Measurements from ENCODE around the gene DLG2.

The DLG2 gene

DNA sequence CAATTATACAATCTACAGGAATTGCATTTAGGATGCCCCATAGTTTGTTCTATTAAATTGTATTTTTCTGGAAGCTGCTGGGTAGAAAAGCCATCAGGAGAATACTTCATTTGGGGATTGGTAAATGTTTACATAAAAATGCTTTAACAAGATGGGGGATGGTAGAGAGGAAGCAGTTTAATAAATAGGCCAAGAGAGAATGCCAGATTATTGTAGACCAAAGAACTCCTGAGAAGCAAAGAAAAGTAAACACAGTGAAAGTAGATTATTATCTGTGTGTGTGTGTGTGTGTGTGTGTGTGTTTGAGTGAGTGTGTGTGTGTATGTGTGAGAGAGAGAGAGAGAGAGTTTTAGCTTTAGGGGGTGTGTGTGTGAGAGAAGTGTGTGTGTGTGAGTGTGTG, 1520.6 kb downstream of the DLG2 start:
- no peak for DNase-seq (ENCODE audit: low read depth)

DNA sequence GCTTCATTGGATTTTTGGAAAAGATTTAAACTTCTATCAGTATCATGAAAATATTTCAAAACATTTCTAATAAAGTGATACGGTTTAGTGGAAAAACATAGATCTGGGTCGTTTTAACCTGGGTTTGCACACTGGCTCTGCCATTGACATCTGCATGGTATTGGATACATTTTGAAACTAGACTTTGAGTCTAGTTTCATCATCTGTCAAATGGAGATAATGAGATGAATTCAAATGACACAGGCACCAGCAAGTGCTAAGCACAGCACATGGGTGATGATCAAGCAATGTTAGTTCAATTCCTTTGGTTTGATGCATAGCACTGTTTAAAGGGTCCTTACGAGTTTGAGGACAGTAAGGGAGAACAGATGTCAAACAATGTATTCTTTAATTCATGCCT, 1522.0 kb downstream of the DLG2 start:
- no peak for DNase-seq (ENCODE audit: low read depth)

DNA sequence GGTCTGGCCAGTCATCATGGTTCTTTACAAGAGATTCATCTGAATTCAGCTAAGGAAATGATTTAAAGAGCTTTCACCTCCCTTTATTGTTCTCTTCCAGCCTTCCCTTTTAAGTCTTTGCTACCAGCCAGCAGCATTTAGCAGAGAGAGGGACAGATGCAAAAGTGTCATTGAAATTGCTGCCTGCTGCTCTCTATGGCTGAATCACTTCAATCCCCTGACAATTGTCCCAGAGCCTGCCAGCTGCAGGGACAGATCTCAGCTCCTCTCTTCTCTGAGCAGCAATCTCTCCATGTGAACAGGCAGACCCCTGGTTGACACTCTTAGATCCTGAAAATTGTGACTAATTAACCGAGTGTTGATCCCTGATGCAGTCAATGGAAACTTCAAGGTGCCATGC, 1524.0 kb downstream of the DLG2 start:
- no peak for DNase-seq (ENCODE audit: low read depth)

DNA sequence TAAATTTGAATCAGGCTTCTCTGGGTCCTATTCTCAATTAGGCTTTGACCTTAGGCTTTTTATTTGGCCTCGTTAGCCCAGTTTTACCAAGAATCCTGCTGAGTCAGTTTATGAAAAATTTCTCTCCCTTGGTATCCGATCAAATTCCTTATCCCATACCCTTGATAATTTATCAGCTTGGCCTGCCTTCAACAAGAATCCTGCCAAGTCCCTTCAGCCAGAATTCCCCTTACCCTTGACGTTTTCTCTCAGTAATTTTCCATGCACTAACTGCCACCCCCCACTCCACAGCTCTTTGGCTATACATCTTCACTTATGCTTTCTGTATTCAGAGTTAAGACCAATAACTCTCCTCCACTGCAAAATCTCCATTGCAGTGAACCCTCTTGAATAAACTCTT, 1530.0 kb downstream of the DLG2 start:
- DNase-seq (ENCODE audit: low read depth) = no peak

DNA sequence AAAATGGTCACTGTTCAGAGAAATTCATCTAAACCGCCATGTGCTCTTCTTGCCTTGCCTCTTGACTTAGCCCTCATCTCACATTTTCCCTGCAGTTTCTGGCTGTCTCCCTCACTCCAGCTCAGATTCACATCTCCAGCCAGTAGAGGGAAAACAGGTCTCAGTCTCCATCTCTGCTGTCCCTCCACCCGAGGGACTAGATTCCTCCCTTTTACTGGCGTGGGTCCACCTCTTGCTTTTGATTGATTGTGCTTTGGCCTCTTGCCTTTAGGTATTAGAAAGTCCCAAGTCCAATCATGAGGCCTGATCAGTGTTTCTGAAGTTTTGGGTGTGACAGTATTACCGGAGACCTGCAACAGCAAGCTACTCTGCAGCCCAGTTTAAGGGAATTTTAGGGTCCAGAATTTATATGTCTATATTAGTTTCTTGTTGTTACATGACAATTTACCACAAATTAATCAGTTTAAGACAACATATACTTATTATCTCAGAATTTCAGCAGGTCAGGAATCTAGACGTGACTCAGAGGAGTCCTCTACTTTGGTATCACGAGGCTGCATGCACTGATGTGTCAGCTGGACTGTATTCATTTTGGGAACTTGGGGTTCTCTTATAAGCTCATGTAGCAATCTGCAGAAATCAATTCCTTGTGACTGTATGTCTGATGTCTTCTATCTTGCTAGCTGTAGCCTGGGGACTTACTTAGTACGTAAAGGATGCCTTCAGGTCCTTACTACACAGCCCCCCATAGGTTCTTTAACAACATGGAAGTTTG, 1535.7 kb downstream of the DLG2 start:
- no peak for DNase-seq (ENCODE audit: low read depth)

DNA sequence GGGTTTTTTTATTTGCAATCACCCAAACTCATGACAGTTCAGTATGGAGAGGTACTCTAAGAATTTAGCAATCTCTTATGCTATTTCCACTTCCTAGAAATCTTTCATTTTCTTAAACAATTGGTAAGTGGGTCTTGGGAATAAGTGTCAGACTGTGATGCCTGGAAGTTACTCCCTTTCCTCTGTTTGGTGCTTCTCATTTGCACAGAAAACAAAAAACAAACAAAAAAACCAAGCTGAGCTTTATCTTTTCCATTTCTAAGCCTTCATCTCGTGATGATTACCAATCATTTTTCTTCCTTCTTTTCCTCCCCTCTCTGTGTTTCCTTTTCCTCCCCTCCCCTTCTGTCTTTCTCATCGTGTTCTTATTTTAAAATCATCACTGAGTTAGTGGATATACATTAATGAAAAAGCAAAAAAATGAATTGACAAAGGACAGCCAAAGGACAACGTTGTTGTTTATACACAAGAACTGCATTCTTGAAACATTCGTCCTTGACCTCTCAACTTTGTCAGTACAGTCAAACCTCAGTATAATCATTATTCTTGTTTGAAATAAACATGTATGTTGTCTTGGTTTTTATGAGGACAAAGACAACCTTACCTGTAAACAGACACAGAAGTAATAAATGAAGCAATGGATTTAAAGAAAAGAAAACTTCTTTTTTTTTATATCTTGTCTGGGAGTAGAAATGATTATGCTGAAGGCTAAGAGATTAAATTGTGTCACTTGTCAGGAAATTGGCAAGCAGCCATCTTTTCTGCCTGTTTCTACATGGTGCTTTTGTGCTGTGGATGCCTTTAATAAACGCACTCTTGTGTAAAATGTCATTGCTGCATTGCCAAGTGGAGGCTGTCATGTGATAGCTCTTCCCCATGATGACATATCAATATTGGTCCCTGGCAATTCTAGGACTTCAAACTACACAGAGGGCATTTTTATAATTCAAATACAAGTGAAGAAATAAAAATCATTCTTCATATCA, 1537.8 kb downstream of the DLG2 start:
- no peak for DNase-seq (ENCODE audit: low read depth)

DNA sequence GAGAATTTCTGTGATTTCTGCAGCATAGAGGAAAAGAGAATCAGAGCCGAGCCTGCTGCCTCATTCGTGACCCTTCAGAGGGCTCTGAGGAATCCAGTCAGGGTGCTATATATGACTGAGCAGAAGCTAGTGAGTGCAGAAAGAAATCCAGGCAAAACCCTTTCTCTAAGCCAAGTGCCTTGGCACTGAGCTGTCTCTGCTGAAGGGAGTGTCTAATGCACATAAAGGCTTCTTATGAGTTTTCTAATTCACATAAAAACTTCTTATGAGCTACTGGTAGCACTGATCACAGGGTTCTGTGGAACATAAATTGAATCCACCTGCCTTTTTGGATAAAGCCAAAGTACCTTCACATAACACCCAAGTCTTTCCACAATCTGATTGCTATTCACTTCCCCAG, 1555.3 kb downstream of the DLG2 start:
- no peak for DNase-seq (ENCODE audit: low read depth)

DNA sequence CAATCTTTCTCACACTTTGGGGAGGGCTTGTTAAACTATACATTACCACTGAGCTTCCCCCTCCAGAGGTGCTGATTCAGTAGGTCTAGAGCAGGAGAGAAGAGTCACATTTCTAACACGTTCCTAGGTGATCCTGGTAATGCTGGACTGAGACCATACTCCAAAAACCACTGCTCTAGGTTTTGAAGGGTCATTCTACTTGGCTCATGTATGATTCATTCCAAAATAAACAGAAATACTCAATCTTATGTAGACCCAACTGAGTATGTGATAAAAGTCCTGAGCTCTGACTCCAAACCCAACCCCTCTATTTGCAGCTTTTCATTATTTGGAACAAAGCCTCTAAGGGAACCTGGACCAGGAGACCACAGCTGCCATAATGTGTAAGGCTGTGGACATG, 1558.1 kb downstream of the DLG2 start:
- no peak for DNase-seq (ENCODE audit: low read depth)

DNA sequence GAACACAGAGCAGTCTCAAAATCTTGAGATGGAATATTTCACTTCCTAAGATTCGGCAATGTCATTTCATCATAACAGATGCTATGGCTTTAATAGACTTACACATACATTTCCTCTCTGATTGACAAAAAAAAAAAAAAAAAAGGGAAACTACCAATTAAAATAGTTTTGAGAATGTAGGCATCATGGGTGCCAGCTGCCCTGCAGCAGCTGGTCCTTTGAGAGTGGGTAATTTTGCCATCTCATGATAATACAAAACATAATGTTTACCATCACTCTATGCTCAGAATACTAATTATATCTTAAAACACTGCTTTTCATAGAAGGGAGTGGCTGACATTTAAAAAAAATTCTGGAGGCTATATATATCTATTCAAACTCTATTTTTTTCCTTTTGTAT, 1565.4 kb downstream of the DLG2 start:
- no peak for DNase-seq (ENCODE audit: low read depth)

DNA sequence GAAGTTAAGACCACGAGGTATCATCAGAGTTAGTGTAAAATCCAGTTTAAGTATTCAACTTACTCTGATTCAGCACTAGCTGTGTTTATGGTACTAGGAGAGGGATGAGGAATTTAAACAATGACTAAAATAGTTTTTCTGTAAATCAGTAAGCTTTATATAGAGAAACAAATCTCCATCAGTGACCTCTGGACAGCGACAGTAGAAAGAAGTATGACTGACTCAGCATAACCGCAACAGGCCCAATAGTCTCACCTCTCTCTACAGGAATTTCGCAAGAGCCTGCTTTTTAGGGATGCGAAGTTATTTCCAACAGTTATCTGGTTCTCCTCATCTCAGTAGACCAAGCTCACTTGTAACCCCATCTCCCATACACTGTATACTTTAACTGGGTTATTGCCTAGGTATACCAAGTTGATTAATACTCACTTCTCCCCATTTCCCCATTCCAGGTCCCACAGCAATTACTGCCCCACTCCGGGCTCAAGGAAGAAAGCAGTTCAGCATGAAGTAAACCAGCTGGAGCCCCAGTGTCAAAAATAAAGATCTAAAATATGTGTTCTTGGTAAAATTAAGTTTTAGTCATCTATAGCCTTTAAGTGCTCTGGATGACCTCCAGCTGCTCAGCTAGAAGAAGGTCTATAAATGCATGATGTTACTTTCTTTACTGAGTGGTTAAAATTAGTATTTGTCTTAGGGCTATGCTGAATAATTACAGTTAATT, 1570.3 kb downstream of the DLG2 start:
- no peak for DNase-seq (ENCODE audit: low read depth)

DNA sequence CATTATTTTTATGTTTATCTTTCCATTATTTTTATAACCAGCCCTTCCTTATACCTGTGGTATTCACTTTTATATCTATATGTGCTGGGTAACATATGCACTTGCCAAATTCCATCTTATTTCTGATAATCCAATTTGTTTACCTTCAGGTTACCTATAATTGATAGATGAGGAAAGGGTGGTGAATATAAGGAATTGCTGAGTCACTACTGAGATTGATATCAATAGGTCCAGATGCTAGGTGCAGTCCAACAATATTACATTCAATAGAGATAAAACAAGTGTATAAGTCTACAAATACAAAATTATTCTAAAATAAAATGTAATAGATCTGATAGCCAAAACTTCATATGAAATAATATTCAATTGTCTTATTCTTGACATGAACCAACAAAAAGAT, 1582.0 kb downstream of the DLG2 start:
- DNase-seq (ENCODE audit: low read depth) = no peak

DNA sequence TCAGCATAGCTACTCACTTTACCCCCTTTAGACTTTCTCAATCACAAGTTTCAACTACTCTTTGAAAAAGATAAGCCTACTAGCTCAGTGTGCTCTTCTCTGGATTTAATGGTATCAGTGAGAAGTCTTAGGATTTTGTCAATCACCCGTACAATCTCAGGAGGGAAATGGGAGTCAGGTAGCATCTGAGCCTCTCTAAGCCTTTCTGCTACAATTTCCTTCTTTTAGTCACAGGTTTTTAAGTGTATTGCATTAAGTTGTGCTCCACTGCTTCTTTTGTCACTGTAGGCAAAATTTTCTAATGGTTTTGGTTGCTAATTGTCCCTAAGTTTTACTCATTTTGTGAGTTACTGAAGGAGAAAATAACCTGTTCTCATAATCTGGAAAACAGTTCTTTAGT, 1582.4 kb downstream of the DLG2 start:
- DNase-seq (ENCODE audit: low read depth) = no peak

DNA sequence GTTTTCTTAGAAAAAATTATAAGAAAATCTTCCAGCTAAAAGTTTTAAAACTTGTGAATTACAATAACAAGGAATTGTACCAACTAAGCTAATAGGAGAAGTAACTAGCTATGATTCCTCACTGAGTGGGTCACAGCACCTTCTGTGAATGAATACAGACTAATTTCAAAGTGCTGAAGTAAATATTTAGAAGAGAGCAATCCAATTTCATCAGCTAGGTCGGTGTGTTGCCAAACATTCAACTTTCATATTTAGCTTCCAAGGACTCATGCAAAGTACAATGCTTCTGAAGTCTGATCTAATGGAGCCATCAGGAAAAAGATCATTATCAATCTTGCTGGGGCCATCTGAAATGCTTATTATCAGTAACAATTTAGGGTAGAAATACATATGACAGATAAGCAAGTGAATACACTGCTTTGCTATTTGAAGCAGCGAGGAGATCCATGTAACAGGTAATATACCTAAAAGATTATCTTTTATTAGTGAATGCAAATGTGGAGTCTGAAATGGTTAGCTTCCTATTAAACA, 1590.4 kb downstream of the DLG2 start:
- no peak for DNase-seq (ENCODE audit: low read depth)

DNA sequence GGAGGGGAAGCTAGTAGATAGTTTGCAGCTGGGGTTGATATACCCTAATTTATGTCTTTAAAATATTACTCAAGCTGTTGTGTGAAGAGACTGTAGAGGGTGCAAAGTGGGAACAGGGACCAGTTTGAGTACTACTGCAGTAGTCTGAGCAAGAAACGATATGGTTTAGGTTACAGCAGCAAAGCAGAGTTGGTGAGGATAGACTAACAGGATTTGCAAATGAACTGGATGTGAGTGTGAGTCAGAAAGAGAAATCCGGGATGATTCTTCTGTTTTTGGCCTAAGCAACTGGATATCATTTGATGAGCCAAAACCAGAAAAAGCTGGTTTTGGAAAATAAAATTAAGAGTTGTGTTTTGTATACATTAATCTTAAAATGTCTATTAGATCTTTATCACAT, 1591.5 kb downstream of the DLG2 start:
- DNase-seq (ENCODE audit: low read depth) = no peak

DNA sequence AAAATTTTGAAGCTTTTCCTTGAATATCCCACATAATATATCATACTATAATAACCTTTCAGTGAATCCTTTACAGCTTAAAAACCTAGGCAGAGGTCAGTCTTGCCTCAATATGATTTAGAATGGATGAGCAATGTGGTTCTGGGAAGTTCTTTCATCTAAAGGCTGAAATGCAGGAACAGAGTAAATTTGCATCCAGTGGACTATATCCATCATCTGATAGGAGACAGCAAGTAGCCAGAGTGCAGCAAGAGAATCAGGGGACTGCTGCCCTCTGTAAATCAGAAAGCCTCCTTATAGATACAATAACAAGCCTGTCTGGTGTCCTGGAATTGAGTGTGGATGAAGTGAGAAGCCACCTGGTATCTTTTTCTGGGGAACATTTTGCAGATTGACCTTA, 1592.7 kb downstream of the DLG2 start:
- no peak for DNase-seq (ENCODE audit: low read depth)

DNA sequence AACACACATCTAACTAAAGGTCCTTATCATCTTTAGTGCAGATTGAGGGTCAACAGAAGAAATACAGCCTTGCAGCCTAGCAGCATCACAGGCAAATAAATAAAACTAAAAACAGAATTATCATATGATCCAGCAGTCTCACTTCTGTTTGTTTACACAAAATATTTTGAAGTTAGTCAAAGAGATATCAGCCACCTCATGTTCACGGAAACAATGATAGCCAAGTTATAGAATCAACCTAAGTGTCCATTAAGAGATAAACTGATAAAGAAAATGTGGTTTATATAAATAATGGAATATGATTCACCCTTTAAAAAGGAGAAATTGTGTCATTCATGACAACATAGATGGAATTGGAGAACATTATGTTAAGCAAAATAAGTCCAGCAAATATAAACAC, 1602.9 kb downstream of the DLG2 start:
- no peak for DNase-seq (ENCODE audit: low read depth)

DNA sequence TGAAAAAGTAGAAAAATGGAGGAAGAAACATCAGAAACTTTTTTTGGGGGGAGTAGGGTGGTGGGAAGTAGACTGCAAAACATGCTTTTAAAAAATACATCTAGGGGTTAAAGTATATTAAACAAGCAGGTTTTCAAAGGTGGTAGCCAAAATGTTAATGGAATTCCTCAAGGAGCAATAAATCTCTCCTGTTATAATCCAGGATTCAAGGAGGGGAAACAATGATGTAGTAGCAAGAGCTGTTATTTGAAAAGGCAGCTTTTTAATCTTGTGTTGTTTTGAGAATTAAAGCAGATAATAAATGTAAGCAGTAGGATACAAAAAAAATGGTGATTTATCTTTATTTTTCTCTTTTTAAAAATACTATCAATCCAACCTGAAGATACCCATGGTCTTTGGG, 1604.4 kb downstream of the DLG2 start:
- no peak for DNase-seq (ENCODE audit: low read depth)

DNA sequence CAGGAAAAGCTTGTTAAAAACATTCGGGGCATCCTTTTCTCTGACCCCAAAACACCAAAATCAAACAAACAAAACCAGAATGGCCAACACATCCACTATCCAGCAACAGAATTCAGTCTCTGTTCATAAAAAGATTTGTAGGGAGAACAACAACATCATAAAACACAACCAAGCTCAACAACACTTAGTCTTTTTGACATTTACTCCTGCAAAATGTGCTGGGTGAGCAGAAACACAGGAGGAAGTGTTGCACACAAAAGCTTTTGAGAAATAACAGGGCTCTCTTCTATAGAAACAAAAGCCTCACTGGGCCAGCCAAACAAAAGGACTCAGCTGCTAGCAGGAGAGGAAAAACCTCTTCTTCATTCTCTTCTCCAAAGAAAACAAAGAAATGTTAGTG, 1604.9 kb downstream of the DLG2 start:
- DNase-seq (ENCODE audit: low read depth) = no peak

DNA sequence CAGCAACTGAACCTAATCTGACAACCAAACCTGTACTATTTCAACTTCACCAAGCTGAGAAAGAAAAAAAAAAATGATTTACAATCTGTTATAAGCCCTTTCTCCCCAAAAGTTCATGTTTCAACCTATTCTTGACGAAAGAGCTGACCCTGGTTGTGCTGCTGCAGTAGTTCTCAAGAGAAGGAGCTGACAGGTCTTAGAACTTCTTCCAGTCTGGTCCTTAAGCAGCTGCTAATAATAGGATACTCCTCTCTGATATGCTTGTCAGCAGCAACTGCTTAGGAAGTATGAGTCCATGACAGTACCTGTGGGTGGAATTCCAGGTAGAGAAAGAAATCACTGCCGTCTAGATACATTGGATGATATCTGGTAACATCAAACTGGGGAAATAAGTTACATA, 1605.9 kb downstream of the DLG2 start:
- DNase-seq (ENCODE audit: low read depth) = no peak

DNA sequence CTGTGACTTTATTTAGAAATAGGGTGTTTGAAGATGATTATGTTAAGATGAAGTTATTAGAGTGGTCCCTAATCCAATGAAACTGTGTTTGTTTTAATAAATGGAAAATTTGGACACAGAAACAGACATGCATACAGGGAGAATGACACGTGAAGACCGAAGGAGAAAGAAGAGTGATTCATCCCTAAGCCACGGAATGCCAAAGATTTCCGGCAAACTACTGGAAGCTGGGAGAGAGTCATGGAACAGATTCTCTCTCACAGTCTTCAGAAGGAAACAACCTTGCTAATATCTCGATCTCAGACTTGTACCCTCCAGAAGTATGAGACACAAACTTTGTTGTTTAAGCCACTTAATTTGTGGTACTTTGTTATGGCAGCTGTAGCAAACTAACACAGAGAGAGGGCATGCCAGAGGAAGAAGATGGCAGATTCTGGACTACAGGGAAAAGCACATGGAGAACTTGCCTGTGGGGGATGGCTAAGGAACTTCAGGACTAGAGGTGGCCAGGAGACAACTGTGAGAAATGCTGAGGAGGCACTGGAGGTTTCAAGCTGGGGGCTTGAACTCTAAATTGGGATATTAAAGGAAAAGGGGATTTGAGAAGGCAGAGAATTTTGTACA, 1607.5 kb downstream of the DLG2 start:
- no peak for DNase-seq (ENCODE audit: low read depth)

DNA sequence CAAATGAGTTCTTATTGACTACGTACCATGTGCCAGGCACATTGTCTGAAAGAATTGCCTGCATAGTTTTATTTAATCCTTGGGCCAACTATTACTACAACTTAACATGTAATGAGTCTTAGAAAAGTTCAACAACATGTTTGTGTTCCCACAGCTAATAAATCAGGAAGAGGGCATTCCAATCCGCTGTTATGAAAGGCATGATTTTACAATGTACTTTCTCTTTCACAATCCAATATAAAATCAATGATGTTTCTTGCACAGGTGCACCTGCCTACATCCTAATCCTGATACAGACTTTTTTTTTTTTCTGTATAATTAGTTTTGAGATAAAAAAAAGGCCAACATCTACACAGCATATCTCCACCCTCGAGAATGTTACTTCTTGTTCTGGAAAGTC, 1612.6 kb downstream of the DLG2 start:
- DNase-seq (ENCODE audit: low read depth) = no peak

All from activated T-cell treated with anti-CD3 and anti-CD28 coated beads for 24 hours (primary cell).